HepG2 (cell line): ENCODE measurements around the gene TM2D3. TPM values are rescaled to one million over a fixed set of nuclear protein-coding genes. Genes with fewer than 3 reads are reported as not detected.
A peak's percentile ranks its signal among the peaks of the same experiment; 100 is the strongest.

Experiments
- AHDC1 ChIP-seq: sonication (generic); formaldehyde crosslinking; IDR thresholded peaks from 2 replicates; pipeline ENCODE4 v1.5.1; 2020; ENCODE audit warnings: mild to moderate bottlenecking, missing genetic modification reagents, borderline replicate concordance
- ARID5B ChIP-seq: IDR thresholded peaks from 2 replicates; pipeline ENCODE4 v1.4.0; 2020; ENCODE audit warnings: mild to moderate bottlenecking, missing genetic modification reagents
- CBX1 ChIP-seq: IDR thresholded peaks from one replicate; pipeline ENCODE4 v1.6.1; 2016; ENCODE audit warnings: antibody characterized with exemption, low read depth
- DR1 ChIP-seq: sonication (generic); formaldehyde crosslinking; IDR thresholded peaks from 2 replicates; pipeline ENCODE4 v1.8.0; 2021; ENCODE audit warnings: mild to moderate bottlenecking, missing genetic modification reagents, inconsistent platforms
- HES4 ChIP-seq: sonication (generic); formaldehyde crosslinking; IDR thresholded peaks from 2 replicates; pipeline ENCODE4 v1.9.0; 2021; ENCODE audit warnings: mild to moderate bottlenecking, missing genetic modification reagents, borderline replicate concordance
- MEF2D ChIP-seq: sonication (generic); formaldehyde crosslinking; IDR thresholded peaks from 2 replicates; pipeline ENCODE4 v1.5.1; 2020; ENCODE audit warnings: mild to moderate bottlenecking, missing genetic modification reagents
- NPAS2 ChIP-seq: sonication (generic); formaldehyde crosslinking; IDR thresholded peaks from 2 replicates; pipeline ENCODE4 v1.8.0; 2022; ENCODE audit warnings: mild to moderate bottlenecking, missing genetic modification reagents, borderline replicate concordance
- POGZ ChIP-seq: sonication (generic); formaldehyde crosslinking; IDR thresholded peaks from 2 replicates; pipeline ENCODE4 v1.4.0; 2020; ENCODE audit warnings: mild to moderate bottlenecking, missing genetic modification reagents
- ZFP36 ChIP-seq: fragments of 150-350 bp; IDR thresholded peaks from 2 replicates; pipeline ENCODE4 v1.6.1; 2018; ENCODE audit warnings: borderline replicate concordance, low read length, low read depth; ENCODE audit not compliant: partially characterized antibody
- ZNF432 ChIP-seq: sonication (generic); formaldehyde crosslinking; IDR thresholded peaks from 2 replicates; pipeline ENCODE4 v1.5.0; 2020; ENCODE audit warnings: missing genetic modification reagents, mild to moderate bottlenecking, borderline replicate concordance
- ZNF44 ChIP-seq: sonication (generic); formaldehyde crosslinking; IDR thresholded peaks from 2 replicates; pipeline ENCODE4 v1.5.1; 2020; ENCODE audit warnings: mild to moderate bottlenecking, missing genetic modification reagents
- ZNF549 ChIP-seq: sonication (generic); formaldehyde crosslinking; IDR thresholded peaks from 2 replicates; pipeline ENCODE4 v1.5.0; 2020; ENCODE audit warnings: missing genetic modification reagents
- ZNF724P ChIP-seq: sonication (generic); formaldehyde crosslinking; IDR thresholded peaks from 2 replicates; pipeline ENCODE4 v1.8.0; 2022; ENCODE audit warnings: missing genetic modification reagents, borderline replicate concordance
- ZZZ3 ChIP-seq: sonication (generic); formaldehyde crosslinking; IDR thresholded peaks from 2 replicates; pipeline ENCODE4 v1.4.0; 2020; ENCODE audit warnings: missing genetic modification reagents, mild to moderate bottlenecking, borderline replicate concordance
- polyA plus RNA-seq, 8 experiments: library from polyadenylated mRNA; depleted of rRNA in 3 of 8; stranded (reverse) in 7 of 8; unstranded in 1 of 8; fragments of >200 nt; fragmentation: Illumina TruSeq in 4 of 8; extraction: Trizol in 4 of 8; gene quantifications; 2 replicates each; pipeline versions ENCODE4 v1.2.1 to v1.2.3, GENCODE V29; 2011 to 2016; ENCODE audit warnings: low read depth in 4 of 8, missing spikeins in 1 of 8, mixed read lengths in 1 of 8; ENCODE audit not compliant: insufficient read depth in 1 of 8
- total RNA-seq, 5 experiments: library from RNA; depleted of rRNA; stranded (reverse); fragments of >200 nt; fragmentation: Illumina TruSeq; extraction: Trizol; gene quantifications; 2 replicates each; pipeline ENCODE4 v1.2.3, GENCODE V29; 2016; ENCODE audit warnings: low read depth in 1 of 5
- TF ChIP-seq, protein P1 (sequence below): sonication (generic); formaldehyde crosslinking; IDR thresholded peaks from 2 replicates; pipeline ENCODE4 v1.5.1; 2020; ENCODE audit warnings: missing genetic modification reagents, mild to moderate bottlenecking, borderline replicate concordance
- TF ChIP-seq, protein P2 (sequence below): sonication (generic); formaldehyde crosslinking; IDR thresholded peaks from 2 replicates; pipeline ENCODE4 v1.4.0; 2020; ENCODE audit warnings: missing genetic modification reagents

Gene TM2D3
- total and polyA plus RNA-seq, 2 of the 13 experiments (the other 11 are each of a cell fraction or from before 2014, with no cell fraction given), result 31.1 to 72.7 TPM

- TF ChIP-seq AHDC1 (CRISPR knock-in tag), result no peak; the same call in 1 of the 2 replicates
- TF ChIP-seq ZFP36, result no peak
- no peak for TF ChIP-seq ZNF432
- no peak for TF ChIP-seq ZNF724P (CRISPR knock-in tag)
- TF ChIP-seq ARID5B (CRISPR knock-in tag), result peak; percentile 57
- no peak for TF ChIP-seq NPAS2
- TF ChIP-seq DR1 (CRISPR knock-in tag), result no peak
- no peak for TF ChIP-seq HES4 (CRISPR knock-in tag)
- TF ChIP-seq ZNF44 (CRISPR knock-in tag), result peak; percentile 70; the same call in 1 of the 2 replicates
- TF ChIP-seq POGZ, result peak; percentile 58; the same call in 1 of the 2 replicates
- 0 out of 2 replicates have a peak, but pooled peaks have one; percentile 35 for TF ChIP-seq MEF2D (CRISPR knock-in tag)
- TF ChIP-seq CBX1, result no peak
- TF ChIP-seq, protein P1, sequence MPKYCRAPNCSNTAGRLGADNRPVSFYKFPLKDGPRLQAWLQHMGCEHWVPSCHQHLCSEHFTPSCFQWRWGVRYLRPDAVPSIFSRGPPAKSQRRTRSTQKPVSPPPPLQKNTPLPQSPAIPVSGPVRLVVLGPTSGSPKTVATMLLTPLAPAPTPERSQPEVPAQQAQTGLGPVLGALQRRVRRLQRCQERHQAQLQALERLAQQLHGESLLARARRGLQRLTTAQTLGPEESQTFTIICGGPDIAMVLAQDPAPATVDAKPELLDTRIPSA (CRISPR knock-in tag), result no peak
- TF ChIP-seq, protein P2, sequence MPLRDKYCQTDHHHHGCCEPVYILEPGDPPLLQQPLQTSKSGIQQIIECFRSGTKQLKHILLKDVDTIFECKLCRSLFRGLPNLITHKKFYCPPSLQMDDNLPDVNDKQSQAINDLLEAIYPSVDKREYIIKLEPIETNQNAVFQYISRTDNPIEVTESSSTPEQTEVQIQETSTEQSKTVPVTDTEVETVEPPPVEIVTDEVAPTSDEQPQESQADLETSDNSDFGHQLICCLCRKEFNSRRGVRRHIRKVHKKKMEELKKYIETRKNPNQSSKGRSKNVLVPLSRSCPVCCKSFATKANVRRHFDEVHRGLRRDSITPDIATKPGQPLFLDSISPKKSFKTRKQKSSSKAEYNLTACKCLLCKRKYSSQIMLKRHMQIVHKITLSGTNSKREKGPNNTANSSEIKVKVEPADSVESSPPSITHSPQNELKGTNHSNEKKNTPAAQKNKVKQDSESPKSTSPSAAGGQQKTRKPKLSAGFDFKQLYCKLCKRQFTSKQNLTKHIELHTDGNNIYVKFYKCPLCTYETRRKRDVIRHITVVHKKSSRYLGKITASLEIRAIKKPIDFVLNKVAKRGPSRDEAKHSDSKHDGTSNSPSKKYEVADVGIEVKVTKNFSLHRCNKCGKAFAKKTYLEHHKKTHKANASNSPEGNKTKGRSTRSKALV (CRISPR knock-in tag), result no peak
- no peak for TF ChIP-seq ZZZ3 (CRISPR knock-in tag)
- no peak for TF ChIP-seq ZNF549 (CRISPR knock-in tag)
Measured at GRCh38 chr15:101613130-101614000, 38.8 kb downstream of the TM2D3 start (continued).
